ENCODE results near the gene RASEF. TPM values are rescaled to one million over a fixed set of nuclear protein-coding genes. Genes with fewer than 3 reads are reported as not detected.
"Not testable (repeated sequence)": the region's sequence is repeated elsewhere in the genome, so short reads cannot be mapped to it uniquely, and the experiment has no call there.

The RASEF gene
- total RNA-seq, 1 donor from 2014 or later = 0.28 TPM

- no peaks in the 10 kb centered on the region for H3K9me3 Mint-ChIP-seq (ENCODE audit: unreplicated experiment)
- H3K27me3 Mint-ChIP-seq (ENCODE audit: unreplicated experiment) = no peaks in the 10 kb centered on the region
Observed at GRCh38 chr9:83106772-83107171, 43.8 kb upstream of the RASEF start.

GRCh38 chr9:83106263-83106662, 43.3 kb upstream of the RASEF start:
- no peaks in the 10 kb centered on the region for H3K36me3 Mint-ChIP-seq (ENCODE audit: low read depth, unreplicated experiment)
- no peak for DNase-seq (ENCODE audit: low spot score)
- no peak overlapping the region for H3K4me3 Mint-ChIP-seq (ENCODE audit: unreplicated experiment)
- H3K4me1 Mint-ChIP-seq (ENCODE audit: unreplicated experiment) = no peaks in the 10 kb centered on the region
- no peak for TF ChIP-seq CTCF (IDR thresholded peaks at IDR 0.05; ENCODE audit: unreplicated experiment)
- no peaks in the 10 kb centered on the region for H3K9me3 Mint-ChIP-seq (ENCODE audit: unreplicated experiment)
- no peaks in the 10 kb centered on the region for H3K27me3 Mint-ChIP-seq (ENCODE audit: unreplicated experiment)
- no peak overlapping the region for H3K27ac Mint-ChIP-seq (ENCODE audit: unreplicated experiment)

More at GRCh38 chr9:83106772-83107171, 43.8 kb upstream of the RASEF start:
- no peak overlapping the region for H3K4me3 Mint-ChIP-seq (ENCODE audit: unreplicated experiment)
- no peak for DNase-seq (ENCODE audit: low spot score)
- no peaks in the 10 kb centered on the region for H3K4me1 Mint-ChIP-seq (ENCODE audit: unreplicated experiment)
- no peaks in the 10 kb centered on the region for H3K36me3 Mint-ChIP-seq (ENCODE audit: low read depth, unreplicated experiment)
- no peak overlapping the region for H3K27ac Mint-ChIP-seq (ENCODE audit: unreplicated experiment)
- TF ChIP-seq CTCF (IDR thresholded peaks at IDR 0.05; ENCODE audit: unreplicated experiment) = no peak

- H3K36me3 Mint-ChIP-seq (ENCODE audit: low read depth, unreplicated experiment) = no peaks in the 10 kb centered on the region
- no peak for DNase-seq (ENCODE audit: low spot score)
- H3K4me3 Mint-ChIP-seq (ENCODE audit: unreplicated experiment) = no peak overlapping the region
- no peaks in the 10 kb centered on the region for H3K4me1 Mint-ChIP-seq (ENCODE audit: unreplicated experiment)
- no peak overlapping the region for H3K27ac Mint-ChIP-seq (ENCODE audit: unreplicated experiment)
- no peaks in the 10 kb centered on the region for H3K27me3 Mint-ChIP-seq (ENCODE audit: unreplicated experiment)
- TF ChIP-seq CTCF (IDR thresholded peaks at IDR 0.05; ENCODE audit: unreplicated experiment) = no peak
- H3K9me3 Mint-ChIP-seq (ENCODE audit: unreplicated experiment) = no peaks in the 10 kb centered on the region
Observed at GRCh38 chr9:83097633-83098032, 34.7 kb upstream of the RASEF start.

- not testable (repeated sequence) for H3K9me3 Mint-ChIP-seq (ENCODE audit: unreplicated experiment); H3K4me3 Mint-ChIP-seq (ENCODE audit: unreplicated experiment); DNase-seq (ENCODE audit: low spot score); H3K27ac Mint-ChIP-seq (ENCODE audit: unreplicated experiment); H3K4me1 Mint-ChIP-seq (ENCODE audit: unreplicated experiment); H3K36me3 Mint-ChIP-seq (ENCODE audit: low read depth, unreplicated experiment); H3K27me3 Mint-ChIP-seq (ENCODE audit: unreplicated experiment)
Observed at GRCh38 chr9:83093311-83093710, 30.4 kb upstream of the RASEF start.

GRCh38 chr9:83081846-83082245, 18.9 kb upstream of the RASEF start:
- Mint-ChIP-seq H3K4me1 (ENCODE audit: unreplicated experiment) (no peaks in the 10 kb centered on the region), H3K4me3 (ENCODE audit: unreplicated experiment) (no peak overlapping the region), H3K27ac (ENCODE audit: unreplicated experiment) (no peak overlapping the region), H3K36me3 (ENCODE audit: low read depth, unreplicated experiment) (no peaks in the 10 kb centered on the region), H3K27me3 (ENCODE audit: unreplicated experiment) (no peaks in the 10 kb centered on the region), H3K9me3 (ENCODE audit: unreplicated experiment) (no peaks in the 10 kb centered on the region)
- no peak for TF ChIP-seq CTCF (IDR thresholded peaks at IDR 0.05; ENCODE audit: unreplicated experiment)
- DNase-seq (ENCODE audit: low spot score) = no peak

- H3K27ac Mint-ChIP-seq (ENCODE audit: unreplicated experiment) = no peak overlapping the region
- DNase-seq (ENCODE audit: low spot score) = no peak
- H3K9me3 Mint-ChIP-seq (ENCODE audit: unreplicated experiment) = no peaks in the 10 kb centered on the region
- no peaks in the 10 kb centered on the region for H3K27me3 Mint-ChIP-seq (ENCODE audit: unreplicated experiment)
- H3K4me1 Mint-ChIP-seq (ENCODE audit: unreplicated experiment) = no peaks in the 10 kb centered on the region
- H3K4me3 Mint-ChIP-seq (ENCODE audit: unreplicated experiment) = no peak overlapping the region
- TF ChIP-seq CTCF (IDR thresholded peaks at IDR 0.05; ENCODE audit: unreplicated experiment) = no peak
- H3K36me3 Mint-ChIP-seq (ENCODE audit: low read depth, unreplicated experiment) = no peaks in the 10 kb centered on the region
Observed at GRCh38 chr9:83081010-83081409, 18.1 kb upstream of the RASEF start.

- not testable (repeated sequence) for H3K4me1 Mint-ChIP-seq (ENCODE audit: unreplicated experiment); H3K4me3 Mint-ChIP-seq (ENCODE audit: unreplicated experiment); DNase-seq (ENCODE audit: low spot score); H3K36me3 Mint-ChIP-seq (ENCODE audit: low read depth, unreplicated experiment); H3K27me3 Mint-ChIP-seq (ENCODE audit: unreplicated experiment); H3K27ac Mint-ChIP-seq (ENCODE audit: unreplicated experiment); H3K9me3 Mint-ChIP-seq (ENCODE audit: unreplicated experiment)
Observed at GRCh38 chr9:83075932-83076331, 13.0 kb upstream of the RASEF start.

GRCh38 chr9:83072498-83072897, 9.6 kb upstream of the RASEF start:
- H3K4me3 Mint-ChIP-seq (ENCODE audit: unreplicated experiment); H3K27ac Mint-ChIP-seq (ENCODE audit: unreplicated experiment); DNase-seq (ENCODE audit: low spot score); H3K27me3 Mint-ChIP-seq (ENCODE audit: unreplicated experiment); H3K36me3 Mint-ChIP-seq (ENCODE audit: low read depth, unreplicated experiment); H3K9me3 Mint-ChIP-seq (ENCODE audit: unreplicated experiment); H3K4me1 Mint-ChIP-seq (ENCODE audit: unreplicated experiment): not testable (repeated sequence)
